Measurements from ENCODE around the gene NSD2.

DNA sequence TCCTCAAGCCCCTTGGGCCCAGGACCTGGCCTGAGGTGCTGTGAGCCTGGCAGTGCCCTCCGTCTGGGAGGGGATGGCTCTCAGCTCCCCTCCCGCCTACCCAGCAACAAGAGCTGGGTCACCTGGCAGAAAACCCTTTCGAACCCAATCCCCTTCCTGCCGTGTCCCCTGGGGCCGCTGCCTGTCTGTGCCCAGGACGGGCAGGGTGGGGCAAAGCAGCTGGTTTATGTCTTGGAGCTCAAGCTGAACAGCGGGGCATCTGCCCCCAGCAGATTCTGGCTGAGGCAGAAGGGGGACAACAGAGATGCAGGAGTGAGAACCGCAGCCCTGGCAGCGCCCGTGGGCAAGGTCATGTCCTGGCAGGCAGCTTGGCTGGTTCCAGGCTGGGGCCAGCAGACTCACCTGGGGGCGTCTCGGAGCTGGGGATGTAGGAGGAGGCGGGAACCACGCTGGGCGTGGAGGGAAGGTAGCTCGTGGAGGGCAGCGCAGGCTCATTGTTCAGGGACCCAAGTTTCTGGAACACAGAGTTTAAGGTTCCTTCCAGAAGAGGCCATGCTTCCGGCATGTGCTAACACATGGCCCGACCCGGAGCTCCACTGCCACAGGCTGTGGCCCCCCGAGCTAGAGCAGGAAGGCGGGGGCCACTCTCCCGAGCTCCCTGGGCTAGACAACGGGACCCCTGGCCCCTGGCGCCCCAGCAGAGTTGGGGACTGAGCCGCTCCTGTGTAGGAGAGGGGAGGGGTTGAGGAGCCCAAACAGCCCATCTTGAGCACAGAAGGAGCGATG is 113.4 kb downstream of the NSD2 start:
- TF ChIP-seq, protein P1, sequence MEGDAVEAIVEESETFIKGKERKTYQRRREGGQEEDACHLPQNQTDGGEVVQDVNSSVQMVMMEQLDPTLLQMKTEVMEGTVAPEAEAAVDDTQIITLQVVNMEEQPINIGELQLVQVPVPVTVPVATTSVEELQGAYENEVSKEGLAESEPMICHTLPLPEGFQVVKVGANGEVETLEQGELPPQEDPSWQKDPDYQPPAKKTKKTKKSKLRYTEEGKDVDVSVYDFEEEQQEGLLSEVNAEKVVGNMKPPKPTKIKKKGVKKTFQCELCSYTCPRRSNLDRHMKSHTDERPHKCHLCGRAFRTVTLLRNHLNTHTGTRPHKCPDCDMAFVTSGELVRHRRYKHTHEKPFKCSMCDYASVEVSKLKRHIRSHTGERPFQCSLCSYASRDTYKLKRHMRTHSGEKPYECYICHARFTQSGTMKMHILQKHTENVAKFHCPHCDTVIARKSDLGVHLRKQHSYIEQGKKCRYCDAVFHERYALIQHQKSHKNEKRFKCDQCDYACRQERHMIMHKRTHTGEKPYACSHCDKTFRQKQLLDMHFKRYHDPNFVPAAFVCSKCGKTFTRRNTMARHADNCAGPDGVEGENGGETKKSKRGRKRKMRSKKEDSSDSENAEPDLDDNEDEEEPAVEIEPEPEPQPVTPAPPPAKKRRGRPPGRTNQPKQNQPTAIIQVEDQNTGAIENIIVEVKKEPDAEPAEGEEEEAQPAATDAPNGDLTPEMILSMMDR (conservative IDR thresholded peaks at IDR 0.05 in 1 of 2, IDR thresholded peaks at IDR 0.05 in 1 of 2; ENCODE audit: low read depth in 1 of 2, low read length in 2 of 2): no peak
- TF ChIP-seq EZH2 (IDR thresholded peaks at IDR 0.05; ENCODE audit: low read length, missing control alignments): no peak

Measured in fibroblast of lung (primary cell).